Measurements from ENCODE around the gene CD244.

GRCh38 chr1:160901768-160902167 is 39.1 kb upstream of the CD244 start:
- no peak for TF ChIP-seq EP300 (IDR thresholded peaks at IDR 0.05)
- no peak for TF ChIP-seq CTCF (IDR thresholded peaks at IDR 0.05)

All from stomach (tissue), 4 donors.